A549 (cell line): ENCODE results near the gene ECHDC1. TPM values are rescaled to one million over a fixed set of nuclear protein-coding genes. Genes with fewer than 3 reads are reported as not detected.

ENCODE experiments used
- ATAC-seq, 2 experiments: fragments of 200-7000 bp in 1 of 2; fragments of >200 bp in 1 of 2; cut with Nextera tagmentation in 1 of 2; cut with Tn5 transposase in 1 of 2; 3 replicates each; pipeline versions ENCODE4 v1.8.0 to v1.9.1; 2018 to 2020; ENCODE audit warnings: mild to moderate bottlenecking in 1 of 2, moderate library complexity in 1 of 2
- CTCF ChIA-PET: fragments of 300-600 bp; sonication (Branson Sonifier 250); formaldehyde crosslinking; extraction: SDS; loops from one replicate; lab custom pipeline; 2021; ENCODE audit warnings: antibody characterized with exemption, inconsistent platforms; lab: Yijun Ruan, JAX
- POLR2A ChIA-PET: fragments of 350-600 bp; formaldehyde crosslinking; extraction: SDS; loops from one replicate; lab custom pipeline; 2021; ENCODE audit warnings: antibody characterized with exemption, inconsistent platforms; lab: Yijun Ruan, JAX
- DNase-seq, 2 experiments: peaks; one replicate each; pipeline versions ENCODE4 v3.0.0 to v3.0.0-alpha.2; 2011 to 2016; ENCODE audit warnings: low read depth in 1 of 2, low spot score in 1 of 2
- FAIRE-seq: peaks from 2 replicates; lab custom pipeline; 2011; peaks lifted over from hg19 to GRCh38; lab: Jason Lieb, UNC
- H3K27ac ChIP-seq, 2 experiments: fragments of >200 bp; sonication (Bioruptor Twin); formaldehyde crosslinking; 3 replicates each; pipeline ENCODE4 v1.5.1; 2016 to 2017
- H3K4me1 ChIP-seq: fragments of >200 bp; sonication (Bioruptor Twin); formaldehyde crosslinking; 3 replicates; pipeline ENCODE4 v1.6.1; 2016
- H3K4me2 ChIP-seq: fragments of >200 bp; sonication (Bioruptor Twin); formaldehyde crosslinking; 3 replicates; pipeline ENCODE4 v1.6.1; 2016
- H3K4me3 ChIP-seq: fragments of >200 bp; sonication (Bioruptor Twin); formaldehyde crosslinking; 3 replicates; pipeline ENCODE4 v1.5.1; 2016
- H3K9me3 ChIP-seq: fragments of >200 bp; sonication (Bioruptor Twin); formaldehyde crosslinking; 3 replicates; pipeline ENCODE4 v1.6.1; 2016
- CBX2 ChIP-seq: fragments of 200-600 bp; sonication (generic); IDR thresholded peaks from 2 replicates; pipeline ENCODE4 v1.6.1; 2016; ENCODE audit warnings: low read depth, mild to moderate bottlenecking, borderline replicate concordance
- CBX8 ChIP-seq: fragments of 200-600 bp; sonication (generic); IDR thresholded peaks from 2 replicates; pipeline ENCODE4 v1.6.1; 2016
- CHD2 ChIP-seq: fragments of 150-350 bp; IDR thresholded peaks from 2 replicates; pipeline ENCODE4 v1.6.1; 2014; ENCODE audit warnings: low read length; ENCODE audit not compliant: partially characterized antibody
- CHD4 ChIP-seq: fragments of 200-600 bp; sonication (generic); IDR thresholded peaks from 2 replicates; pipeline ENCODE4 v1.6.1; 2016; ENCODE audit warnings: antibody characterized with exemption, mild to moderate bottlenecking, borderline replicate concordance
- ESRRA ChIP-seq: fragments of 150-350 bp; IDR thresholded peaks from 2 replicates; pipeline ENCODE4 v1.6.1; 2014; ENCODE audit warnings: mild to moderate bottlenecking, low read length, borderline replicate concordance
- FOSL2 ChIP-seq, 2 experiments: fragments of 450-650 bp in 1 of 2; fragments of >200 bp in 1 of 2; sonication (Bioruptor Twin) in 1 of 2; formaldehyde crosslinking; IDR thresholded peaks; 2 replicates each; pipeline versions ENCODE4 v1.5.0 to v1.6.1; 2016 to 2020; ENCODE audit warnings: mild to moderate bottlenecking in 1 of 2, moderate library complexity in 1 of 2
- GATA3 ChIP-seq: IDR thresholded peaks from 2 replicates; pipeline ENCODE4 v1.6.1; 2012; ENCODE audit warnings: borderline replicate concordance
- HEYL ChIP-seq: fragments of 250-450 bp; sonication (Bioruptor Pico); IDR thresholded peaks from 2 replicates; pipeline ENCODE4 v1.8.0; 2021; ENCODE audit warnings: mild to moderate bottlenecking, moderate library complexity
- HOXB13 ChIP-seq: fragments of 250-450 bp; sonication (Bioruptor Pico); IDR thresholded peaks from 2 replicates; pipeline ENCODE4 v1.5.0; 2020; ENCODE audit warnings: low read depth, mild to moderate bottlenecking, moderate library complexity
- JUNB ChIP-seq: fragments of >200 bp; sonication (Bioruptor Twin); formaldehyde crosslinking; IDR thresholded peaks from 2 replicates; pipeline ENCODE4 v1.6.1; 2016
- MAFK ChIP-seq: fragments of 450-650 bp; IDR thresholded peaks from 2 replicates; pipeline ENCODE4 v1.6.1; 2014; ENCODE audit not compliant: partially characterized antibody
- MAZ ChIP-seq: fragments of 150-350 bp; IDR thresholded peaks from 2 replicates; pipeline ENCODE4 v1.6.1; 2014; ENCODE audit warnings: antibody characterized with exemption, low read depth, low read length, borderline replicate concordance
- MYC ChIP-seq: IDR thresholded peaks from 2 replicates; pipeline ENCODE4 v1.6.1; 2012; ENCODE audit warnings: mild to moderate bottlenecking, inconsistent platforms, low read length, improper control_type of control experiment, borderline replicate concordance
- NFE2L2 ChIP-seq: fragments of 150-350 bp; conservative IDR thresholded peaks from 2 replicates; pipeline ENCODE4 v1.6.1; 2014; ENCODE audit warnings: low read length
- NPAS2 ChIP-seq: fragments of 250-450 bp; sonication (Bioruptor Pico); IDR thresholded peaks from 2 replicates; pipeline ENCODE4 v1.8.0; 2022; ENCODE audit warnings: mild to moderate bottlenecking, moderate library complexity, borderline replicate concordance
- NR3C1 ChIP-seq: fragments of >200 bp; sonication (Bioruptor Twin); formaldehyde crosslinking; IDR thresholded peaks from 3 replicates; pipeline ENCODE4 v1.6.1; 2017
- POLR2A ChIP-seq: IDR thresholded peaks from 2 replicates; pipeline ENCODE4 v1.6.1; 2012; ENCODE audit warnings: mild to moderate bottlenecking, low read length
- POLR2AphosphoS2 ChIP-seq: conservative IDR thresholded peaks from 2 replicates; pipeline ENCODE4 v1.6.1; 2012; ENCODE audit warnings: low read length, improper control_type of control experiment, inconsistent platforms
- RCOR1 ChIP-seq: fragments of 150-350 bp; IDR thresholded peaks from 2 replicates; pipeline ENCODE4 v1.6.1; 2014; ENCODE audit warnings: antibody characterized with exemption, low read length, low read depth
- RFX5 ChIP-seq: fragments of 450-650 bp; IDR thresholded peaks from 2 replicates; pipeline ENCODE4 v1.7.1; 2014; ENCODE audit warnings: antibody characterized with exemption, mild to moderate bottlenecking, moderate library complexity
- RNF2 ChIP-seq: fragments of 200-600 bp; sonication (generic); IDR thresholded peaks from 2 replicates; pipeline ENCODE4 v1.6.1; 2016; ENCODE audit warnings: low read depth, mild to moderate bottlenecking, antibody characterized with exemption, moderate library complexity, borderline replicate concordance
- SREBF2 ChIP-seq: fragments of 450-650 bp; IDR thresholded peaks from 2 replicates; pipeline ENCODE4 v1.6.1; 2014; ENCODE audit warnings: mild to moderate bottlenecking, moderate library complexity
- TFCP2L1 ChIP-seq: fragments of 250-450 bp; sonication (Bioruptor Pico); IDR thresholded peaks from 2 replicates; pipeline ENCODE4 v1.5.0; 2021; ENCODE audit warnings: mild to moderate bottlenecking
- ZNF302 ChIP-seq: fragments of 250-450 bp; sonication (Bioruptor Pico); IDR thresholded peaks from 2 replicates; pipeline ENCODE4 v1.9.0; 2021; ENCODE audit warnings: inconsistent platforms, mild to moderate bottlenecking, moderate library complexity
- WGBS: methylation state at CpG from one replicate; pipeline ENCODE4 v1.1.6; 2017; ENCODE audit errors: missing lambda C conversion rate; 5-methylcytosine and 5-hydroxymethylcytosine counted together
- polyA plus RNA-seq, 4 experiments: library from polyadenylated mRNA; depleted of rRNA in 3 of 4; stranded (reverse); fragments of >200 nt; fragmentation: RNase III in 1 of 4; extraction: RNeasy Plus Mini Kit Qiagen cat#74134 plus additional on column Dnase treatment in 1 of 4; gene quantifications; 2 replicates in 3 of 4; 3 replicates in 1 of 4; pipeline ENCODE4 v1.2.3, GENCODE V29; 2011 to 2017
- TF ChIP-seq, protein P1 (sequence below): fragments of 450-650 bp; IDR thresholded peaks from 2 replicates; pipeline ENCODE4 v1.6.1; 2014; ENCODE audit warnings: antibody characterized with exemption
- TF ChIP-seq, protein P2 (sequence below): fragments of 250-450 bp; sonication (Bioruptor Pico); IDR thresholded peaks from 2 replicates; pipeline ENCODE4 v1.5.0; 2021; ENCODE audit warnings: mild to moderate bottlenecking, moderate library complexity, borderline replicate concordance
- TF ChIP-seq, protein P3 (sequence below): fragments of 150-350 bp; IDR thresholded peaks from 2 replicates; pipeline ENCODE4 v1.6.1; 2014; ENCODE audit warnings: low read depth, mild to moderate bottlenecking, low read length
- TF ChIP-seq, protein P4 (sequence below): fragments of >200 bp; sonication (Bioruptor Twin); formaldehyde crosslinking; IDR thresholded peaks from 2 replicates; pipeline ENCODE4 v1.6.1; 2016

Gene ECHDC1
- polyA plus RNA-seq, 2 of the 4 experiments (the other 2 are of a cell fraction), result 53.4 to 64.3 TPM

DNA sequence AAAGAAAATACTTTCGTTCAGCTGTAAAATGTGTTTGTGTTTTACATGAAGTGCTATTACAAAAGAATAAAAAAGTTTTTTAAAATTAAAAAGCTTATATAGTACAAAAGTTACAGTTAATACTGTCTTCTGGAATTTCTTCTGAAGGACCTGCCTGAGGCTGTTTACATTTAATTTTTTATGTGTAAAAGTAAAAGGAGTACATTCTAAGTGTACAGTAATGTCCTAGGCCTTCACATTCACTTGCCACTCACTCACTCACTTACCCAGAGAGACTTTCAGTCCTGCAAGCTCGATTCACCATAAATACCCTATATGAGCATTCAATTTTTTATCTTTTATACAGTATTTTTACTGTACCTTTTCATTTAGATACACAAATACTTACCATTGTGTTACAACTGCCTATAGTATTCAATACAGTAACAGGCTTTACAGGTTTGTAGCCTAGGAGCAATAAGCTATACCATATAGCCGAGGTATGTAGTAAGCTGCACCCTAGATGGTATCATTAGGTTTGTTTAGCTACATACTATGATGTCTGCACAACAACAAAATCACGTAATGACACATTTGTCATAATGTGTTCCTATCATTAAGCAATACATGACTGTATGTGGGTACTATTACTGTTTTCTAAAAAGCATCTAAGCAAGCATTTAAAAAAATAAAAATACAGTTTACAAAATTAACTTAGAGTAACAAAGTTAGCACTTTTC lies 43.7 kb downstream of the ECHDC1 start:
- H3K9me3 ChIP-seq, result no peaks in the 10 kb centered on the region
- POLR2A ChIA-PET, result no interaction called here
- no peak overlapping the region for H3K4me2 ChIP-seq
- H3K4me3 ChIP-seq, result no peak overlapping the region
- DNase-seq (no peak), FAIRE-seq (no peak)
- no peak overlapping the region for H3K27ac ChIP-seq
- TF ChIP-seq, protein P1, sequence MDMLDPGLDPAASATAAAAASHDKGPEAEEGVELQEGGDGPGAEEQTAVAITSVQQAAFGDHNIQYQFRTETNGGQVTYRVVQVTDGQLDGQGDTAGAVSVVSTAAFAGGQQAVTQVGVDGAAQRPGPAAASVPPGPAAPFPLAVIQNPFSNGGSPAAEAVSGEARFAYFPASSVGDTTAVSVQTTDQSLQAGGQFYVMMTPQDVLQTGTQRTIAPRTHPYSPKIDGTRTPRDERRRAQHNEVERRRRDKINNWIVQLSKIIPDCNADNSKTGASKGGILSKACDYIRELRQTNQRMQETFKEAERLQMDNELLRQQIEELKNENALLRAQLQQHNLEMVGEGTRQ, result no peak
- TF ChIP-seq ZNF302 (no peak), POLR2A (no peak), NR3C1 (no peak), HEYL (CRISPR knock-in tag) (no peak), POLR2AphosphoS2 (no peak), RNF2 (no peak), CHD4 (no peak), CBX8 (no peak), HOXB13 (CRISPR knock-in tag) (no peak), RFX5 (no peak), CBX2 (no peak), MAFK (no peak), MYC (no peak)
- TF ChIP-seq, all 56 proteins: peak for 0
- CTCF ChIA-PET, result interaction anchor here (1.0 kb wide), 1 partner anchor 121 kb away, joined by 3 read pairs; no protein-coding TSS in a partner anchor
- H3K4me1 ChIP-seq, result no peaks in the 10 kb centered on the region; the same call in 2 of the 3 replicates
- 89% methylated on average over 4 of the region's 4 CpGs for WGBS
- no peak for ATAC-seq

DNA sequence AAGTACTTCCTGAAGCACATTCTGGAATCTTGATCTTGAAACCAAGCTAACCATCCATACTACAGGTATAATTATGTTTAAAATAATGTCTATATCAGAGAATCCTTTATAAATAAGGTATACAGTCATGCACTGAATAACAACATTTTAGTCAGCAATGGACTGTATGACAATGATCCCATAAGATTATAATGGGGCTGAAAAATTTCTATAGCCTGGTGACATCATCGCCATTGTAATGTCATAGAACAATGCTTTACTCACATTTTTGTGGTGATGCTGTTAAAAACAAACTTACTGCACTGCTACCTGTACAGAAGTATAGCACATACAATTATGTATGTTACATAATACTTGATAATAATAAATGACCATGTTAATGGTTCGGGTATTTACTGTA lies 44.9 kb downstream of the ECHDC1 start:
- no peak for FAIRE-seq
- CTCF ChIA-PET, result no interaction called here
- H3K4me2 ChIP-seq, result no peak overlapping the region

More for the DNA sequence above, 44.9 kb downstream of the ECHDC1 start:
- Histone ChIP-seq H3K4me1 (no peaks in the 10 kb centered on the region; the same call in 2 of the 3 replicates), H3K27ac (no peak overlapping the region), H3K9me3 (no peaks in the 10 kb centered on the region), H3K4me3 (no peak overlapping the region)
- POLR2A ChIA-PET, result no interaction called here
- TF ChIP-seq CHD2 (no peak), JUNB (no peak), NR3C1 (no peak), RNF2 (no peak), NPAS2 (CRISPR knock-in tag) (no peak), FOSL2 (IDR thresholded peaks at IDR 0.05) (no peak), FOSL2 (CRISPR knock-in tag; IDR thresholded peaks at IDR 0.05) (no peak), POLR2A (no peak), MAZ (no peak), RCOR1 (no peak), CBX8 (no peak), ESRRA (no peak), SREBF2 (no peak), TFCP2L1 (CRISPR knock-in tag) (no peak), NFE2L2 (no peak), GATA3 (no peak)
- TF ChIP-seq, protein P2, sequence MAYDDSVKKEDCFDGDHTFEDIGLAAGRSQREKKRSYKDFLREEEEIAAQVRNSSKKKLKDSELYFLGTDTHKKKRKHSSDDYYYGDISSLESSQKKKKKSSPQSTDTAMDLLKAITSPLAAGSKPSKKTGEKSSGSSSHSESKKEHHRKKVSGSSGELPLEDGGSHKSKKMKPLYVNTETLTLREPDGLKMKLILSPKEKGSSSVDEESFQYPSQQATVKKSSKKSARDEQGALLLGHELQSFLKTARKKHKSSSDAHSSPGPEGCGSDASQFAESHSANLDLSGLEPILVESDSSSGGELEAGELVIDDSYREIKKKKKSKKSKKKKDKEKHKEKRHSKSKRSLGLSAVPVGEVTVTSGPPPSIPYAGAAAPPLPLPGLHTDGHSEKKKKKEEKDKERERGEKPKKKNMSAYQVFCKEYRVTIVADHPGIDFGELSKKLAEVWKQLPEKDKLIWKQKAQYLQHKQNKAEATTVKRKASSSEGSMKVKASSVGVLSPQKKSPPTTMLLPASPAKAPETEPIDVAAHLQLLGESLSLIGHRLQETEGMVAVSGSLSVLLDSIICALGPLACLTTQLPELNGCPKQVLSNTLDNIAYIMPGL (CRISPR knock-in tag), result no peak
- TF ChIP-seq, protein P3, sequence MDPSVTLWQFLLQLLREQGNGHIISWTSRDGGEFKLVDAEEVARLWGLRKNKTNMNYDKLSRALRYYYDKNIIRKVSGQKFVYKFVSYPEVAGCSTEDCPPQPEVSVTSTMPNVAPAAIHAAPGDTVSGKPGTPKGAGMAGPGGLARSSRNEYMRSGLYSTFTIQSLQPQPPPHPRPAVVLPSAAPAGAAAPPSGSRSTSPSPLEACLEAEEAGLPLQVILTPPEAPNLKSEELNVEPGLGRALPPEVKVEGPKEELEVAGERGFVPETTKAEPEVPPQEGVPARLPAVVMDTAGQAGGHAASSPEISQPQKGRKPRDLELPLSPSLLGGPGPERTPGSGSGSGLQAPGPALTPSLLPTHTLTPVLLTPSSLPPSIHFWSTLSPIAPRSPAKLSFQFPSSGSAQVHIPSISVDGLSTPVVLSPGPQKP, result no peak
- TF ChIP-seq, protein P4, sequence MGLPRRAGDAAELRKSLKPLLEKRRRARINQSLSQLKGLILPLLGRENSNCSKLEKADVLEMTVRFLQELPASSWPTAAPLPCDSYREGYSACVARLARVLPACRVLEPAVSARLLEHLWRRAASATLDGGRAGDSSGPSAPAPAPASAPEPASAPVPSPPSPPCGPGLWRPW, result no peak
- 79% methylated on average over 2 of the region's 2 CpGs for WGBS
- DNase-seq, result no peak
- no peak for ATAC-seq
